Cardiac septum (tissue), 1 donor: ENCODE measurements around the gene SLC27A5. TPM values are rescaled to one million over a fixed set of nuclear protein-coding genes. Genes with fewer than 3 reads are reported as not detected.
"Not testable (repeated sequence)": the region's sequence is repeated elsewhere in the genome, so short reads cannot be mapped to it uniquely, and the experiment has no call there.

ENCODE experiments used
- DNase-seq: peaks from one replicate; pipeline ENCODE4 v3.0.0-alpha.2; 2020; ENCODE audit warnings: low spot score
- intact Hi-C: fragments of 100-400 bp; cut with DNase I; formaldehyde crosslinking; loops from one replicate; pipeline ENCODE4 v1.14.0; 2022
- microRNA-seq: library from miRNA; unstranded; fragments of <30 nt; microRNA quantifications from one replicate; pipeline ENCODE4 v1.2.0, GENCODE V29; 2020
- total RNA-seq: library from RNA; stranded (reverse); fragmentation: NEBNext Ultra II Directional; extraction: Animal tissue kit (Norgen Biotek cat#: 25700); gene quantifications from one replicate; pipeline ENCODE4 v1.2.1, GENCODE V29; 2021
- donor health status: DM: no; HTN: no; CAD: no.

The SLC27A5 gene
- total RNA-seq, 1 donor from 2014 or later: 2.0 TPM

DNA sequence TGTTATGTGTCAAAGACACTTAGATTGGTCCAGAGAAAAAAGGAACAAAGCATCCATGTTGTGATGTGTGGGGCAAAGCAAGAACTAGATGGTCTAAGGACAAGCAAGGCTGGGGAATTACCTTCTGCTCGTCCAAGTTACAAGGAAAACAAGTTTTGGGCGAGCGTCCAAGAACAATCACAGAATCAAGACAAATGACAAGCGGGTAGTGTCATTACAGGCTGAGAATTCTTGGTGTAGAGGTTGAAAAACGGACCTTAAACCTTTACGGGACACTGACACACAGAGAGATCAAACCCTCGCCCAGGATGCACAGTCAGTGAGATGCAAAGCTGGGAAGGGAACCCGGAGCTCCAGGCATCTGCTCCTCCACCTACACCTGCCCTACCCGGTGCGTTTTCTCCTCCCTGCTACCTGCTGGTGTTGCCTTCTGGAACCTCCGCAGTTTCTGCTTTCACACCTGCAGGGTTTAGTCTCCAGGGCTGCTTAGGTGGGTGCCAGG is 60.9 kb downstream of the SLC27A5 start:
- intact Hi-C loops: no loop called here
- DNase-seq: no peak

DNA sequence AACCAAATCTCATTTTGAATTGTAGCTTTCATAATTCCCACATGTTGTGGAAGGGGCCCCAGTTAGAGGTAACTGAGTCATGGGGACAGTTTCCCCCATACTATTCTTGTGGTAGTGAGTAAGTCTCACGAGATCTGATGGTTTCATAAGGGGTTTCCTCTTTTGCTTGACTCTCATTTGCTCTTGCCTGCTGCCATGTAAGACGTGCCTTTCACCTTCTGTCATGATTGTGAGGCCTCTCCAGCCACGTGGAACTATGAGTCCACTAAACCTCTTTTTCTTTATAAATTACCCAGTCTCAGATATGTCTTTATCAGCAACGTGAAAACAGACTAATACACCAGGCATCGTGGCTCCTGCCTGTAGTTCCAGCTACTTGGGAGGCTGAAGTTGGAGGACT is 61.8 kb downstream of the SLC27A5 start:
- intact Hi-C loops: not testable (repeated sequence)

GRCh38 chr19:58448860-58449259 is 62.9 kb downstream of the SLC27A5 start:
- DNase-seq, intact Hi-C loops: not testable (repeated sequence)

More for the DNA sequence above, 61.8 kb downstream of the SLC27A5 start:
- not testable (repeated sequence) for DNase-seq

Small RNA genes within 50 kb of the gene (microRNA-seq; reads per million reads assigned to microRNA genes)
- not detected for gene MIR6807

Other genes starting within 250 kb of the SLC27A5 start
- gene ZNF8, start 233.0 kb downstream of the SLC27A5 start, total RNA-seq: 6.2 TPM
- gene ERVK3-1, start 206.6 kb downstream of the SLC27A5 start, total RNA-seq: 17.1 TPM
- 2.1 TPM for gene ZSCAN22, start 185.0 kb downstream of the SLC27A5 start, total RNA-seq
- 5.2 TPM for gene A1BG, start 158.5 kb downstream of the SLC27A5 start, total RNA-seq
- 0.40 TPM for gene ZNF497, start 149.2 kb downstream of the SLC27A5 start, total RNA-seq
- 0.54 TPM for gene ZNF837, start 131.0 kb downstream of the SLC27A5 start, total RNA-seq
- gene RPS5, start 124.7 kb downstream of the SLC27A5 start, total RNA-seq: 394 TPM
- gene RNF225, start 116.3 kb downstream of the SLC27A5 start, total RNA-seq: not detected
- gene ZNF584, start 103.3 kb downstream of the SLC27A5 start, total RNA-seq: 19.8 TPM
- 5.4 TPM for gene ZNF132, start 71.8 kb downstream of the SLC27A5 start, total RNA-seq
- gene ZNF324B, start 60.4 kb downstream of the SLC27A5 start, total RNA-seq: 3.7 TPM
- 5.1 TPM for gene ZNF324, start 44.9 kb downstream of the SLC27A5 start, total RNA-seq
- 5.8 TPM for gene ZNF446, start 35.6 kb downstream of the SLC27A5 start, total RNA-seq
- gene ZBTB45, start 7.8 kb upstream of the SLC27A5 start, total RNA-seq: 13.8 TPM
- 140 TPM for gene TRIM28, start 32.1 kb upstream of the SLC27A5 start, total RNA-seq
- 138 TPM for gene CHMP2A, start 43.1 kb upstream of the SLC27A5 start, total RNA-seq
- gene UBE2M, start 46.6 kb upstream of the SLC27A5 start, total RNA-seq: 111 TPM
- 12.4 TPM for gene MZF1, start 61.3 kb upstream of the SLC27A5 start, total RNA-seq